HG03521 (cell line): Measurements from ENCODE around the gene PCDHB13.
"Not testable (repeated sequence)": the region's sequence is repeated elsewhere in the genome, so short reads cannot be mapped to it uniquely, and the experiment has no call there.

ENCODE experiments used
- ATAC-seq: cut with Tn5 transposase; IDR thresholded peaks from one replicate; pipeline ENCODE4 v1.9.1; 2021; ENCODE audit warnings: mild to moderate bottlenecking, moderate library complexity; ENCODE audit not compliant: unreplicated experiment

Gene PCDHB13

DNA sequence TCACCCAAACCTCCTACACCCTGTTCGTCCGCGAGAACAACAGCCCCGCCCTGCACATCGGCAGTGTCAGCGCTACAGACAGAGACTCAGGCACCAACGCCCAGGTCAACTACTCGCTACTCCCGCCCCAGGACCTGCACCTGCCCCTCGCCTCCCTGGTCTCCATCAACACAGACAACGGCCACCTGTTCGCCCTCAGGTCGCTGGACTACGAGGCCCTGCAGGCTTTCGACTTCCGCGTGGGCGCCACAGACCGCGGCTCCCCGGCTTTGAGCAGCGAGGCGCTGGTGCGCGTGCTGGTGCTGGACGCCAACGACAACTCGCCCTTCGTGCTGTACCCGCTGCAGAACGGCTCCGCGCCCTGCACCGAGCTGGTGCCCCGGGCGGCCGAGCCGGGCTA is 12.6 kb upstream of the PCDHB13 start:
- not testable (repeated sequence) for ATAC-seq

DNA sequence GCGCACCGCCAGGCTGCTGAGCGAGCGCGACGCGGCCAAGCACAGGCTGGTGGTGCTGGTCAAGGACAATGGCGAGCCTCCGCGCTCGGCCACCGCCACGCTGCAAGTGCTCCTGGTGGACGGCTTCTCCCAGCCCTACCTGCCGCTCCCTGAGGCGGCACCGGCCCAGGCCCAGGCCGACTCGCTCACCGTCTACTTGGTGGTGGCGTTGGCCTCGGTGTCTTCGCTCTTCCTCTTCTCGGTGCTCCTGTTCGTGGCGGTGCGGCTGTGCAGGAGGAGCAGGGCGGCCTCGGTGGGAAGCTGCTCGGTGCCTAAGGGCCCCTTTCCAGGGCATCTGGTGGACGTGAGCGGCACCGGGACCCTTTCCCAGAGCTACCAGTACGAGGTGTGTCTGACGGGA is 12.1 kb upstream of the PCDHB13 start:
- not testable (repeated sequence) for ATAC-seq

DNA sequence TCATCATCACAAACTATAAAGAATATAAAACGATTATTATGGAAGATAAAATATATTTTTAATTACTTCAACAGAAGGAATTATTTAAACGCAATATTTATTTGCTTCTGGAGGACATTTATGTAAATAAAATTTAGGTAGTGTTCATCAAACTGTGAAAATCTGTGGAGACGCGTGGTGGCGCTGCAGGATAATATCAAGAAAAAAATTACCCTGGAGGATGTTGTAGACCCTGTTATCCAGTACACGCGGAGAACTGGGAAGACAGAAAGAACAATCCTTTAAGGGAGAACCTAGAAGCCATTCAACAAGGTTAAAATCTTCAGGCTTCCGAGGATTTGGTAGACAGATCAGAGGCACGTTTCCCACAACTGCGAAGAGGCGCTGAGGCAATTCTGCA is 5.2 kb upstream of the PCDHB13 start, which contains the start of gene PCDHB12:
Gene PCDHB12, plus strand, starts transcription at position 242 of the 400 bp plus-strand sequence. CDS start 189 bp downstream, outside the sequence.
- no peak for ATAC-seq

DNA sequence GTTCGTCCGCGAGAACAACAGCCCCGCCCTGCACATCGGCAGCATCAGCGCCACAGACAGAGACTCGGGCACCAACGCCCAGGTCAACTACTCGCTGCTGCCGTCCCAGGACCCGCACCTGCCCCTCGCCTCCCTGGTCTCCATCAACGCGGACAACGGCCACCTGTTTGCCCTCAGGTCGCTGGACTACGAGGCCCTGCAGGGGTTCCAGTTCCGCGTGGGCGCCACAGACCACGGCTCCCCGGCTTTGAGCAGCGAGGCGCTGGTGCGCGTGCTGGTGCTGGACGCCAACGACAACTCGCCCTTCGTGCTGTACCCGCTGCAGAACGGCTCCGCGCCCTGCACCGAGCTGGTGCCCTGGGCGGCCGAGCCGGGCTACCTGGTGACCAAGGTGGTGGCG is 3.4 kb upstream of the PCDHB13 start:
- not testable (repeated sequence) for ATAC-seq

DNA sequence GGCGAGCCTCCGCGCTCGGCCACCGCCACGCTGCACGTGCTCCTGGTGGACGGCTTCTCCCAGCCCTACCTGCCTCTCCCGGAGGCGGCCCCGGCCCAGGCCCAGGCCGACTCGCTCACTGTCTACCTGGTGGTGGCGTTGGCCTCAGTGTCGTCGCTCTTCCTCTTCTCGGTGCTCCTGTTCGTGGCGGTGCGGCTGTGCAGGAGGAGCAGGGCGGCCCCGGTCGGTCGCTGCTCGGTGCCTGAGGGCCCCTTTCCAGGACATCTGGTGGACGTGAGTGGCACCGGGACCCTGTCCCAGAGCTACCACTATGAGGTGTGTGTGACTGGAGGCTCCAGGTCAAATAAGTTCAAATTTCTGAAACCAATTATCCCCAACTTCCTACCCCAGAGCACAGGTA is 2.9 kb upstream of the PCDHB13 start:
- not testable (repeated sequence) for ATAC-seq

DNA sequence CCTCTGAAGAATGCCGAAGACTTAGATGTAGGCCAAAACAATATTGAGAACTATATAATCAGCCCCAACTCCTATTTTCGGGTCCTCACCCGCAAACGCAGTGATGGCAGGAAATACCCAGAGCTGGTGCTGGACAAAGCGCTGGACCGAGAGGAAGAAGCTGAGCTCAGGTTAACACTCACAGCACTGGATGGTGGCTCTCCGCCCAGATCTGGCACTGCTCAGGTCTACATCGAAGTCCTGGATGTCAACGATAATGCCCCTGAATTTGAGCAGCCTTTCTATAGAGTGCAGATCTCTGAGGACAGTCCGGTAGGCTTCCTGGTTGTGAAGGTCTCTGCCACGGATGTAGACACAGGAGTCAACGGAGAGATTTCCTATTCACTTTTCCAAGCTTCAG is 864 bp downstream of the PCDHB13 start:
- ATAC-seq: not testable (repeated sequence)

- ATAC-seq: not testable (repeated sequence)
Measured at GRCh38 chr5:141215504-141215903, 1.8 kb downstream of the PCDHB13 start.

DNA sequence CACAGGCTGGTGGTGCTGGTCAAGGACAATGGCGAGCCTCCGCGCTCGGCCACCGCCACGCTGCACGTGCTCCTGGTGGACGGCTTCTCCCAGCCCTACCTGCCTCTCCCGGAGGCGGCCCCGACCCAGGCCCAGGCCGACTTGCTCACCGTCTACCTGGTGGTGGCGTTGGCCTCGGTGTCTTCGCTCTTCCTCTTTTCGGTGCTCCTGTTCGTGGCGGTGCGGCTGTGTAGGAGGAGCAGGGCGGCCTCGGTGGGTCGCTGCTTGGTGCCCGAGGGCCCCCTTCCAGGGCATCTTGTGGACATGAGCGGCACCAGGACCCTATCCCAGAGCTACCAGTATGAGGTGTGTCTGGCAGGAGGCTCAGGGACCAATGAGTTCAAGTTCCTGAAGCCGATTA is 2.3 kb downstream of the PCDHB13 start:
- ATAC-seq: not testable (repeated sequence)

DNA sequence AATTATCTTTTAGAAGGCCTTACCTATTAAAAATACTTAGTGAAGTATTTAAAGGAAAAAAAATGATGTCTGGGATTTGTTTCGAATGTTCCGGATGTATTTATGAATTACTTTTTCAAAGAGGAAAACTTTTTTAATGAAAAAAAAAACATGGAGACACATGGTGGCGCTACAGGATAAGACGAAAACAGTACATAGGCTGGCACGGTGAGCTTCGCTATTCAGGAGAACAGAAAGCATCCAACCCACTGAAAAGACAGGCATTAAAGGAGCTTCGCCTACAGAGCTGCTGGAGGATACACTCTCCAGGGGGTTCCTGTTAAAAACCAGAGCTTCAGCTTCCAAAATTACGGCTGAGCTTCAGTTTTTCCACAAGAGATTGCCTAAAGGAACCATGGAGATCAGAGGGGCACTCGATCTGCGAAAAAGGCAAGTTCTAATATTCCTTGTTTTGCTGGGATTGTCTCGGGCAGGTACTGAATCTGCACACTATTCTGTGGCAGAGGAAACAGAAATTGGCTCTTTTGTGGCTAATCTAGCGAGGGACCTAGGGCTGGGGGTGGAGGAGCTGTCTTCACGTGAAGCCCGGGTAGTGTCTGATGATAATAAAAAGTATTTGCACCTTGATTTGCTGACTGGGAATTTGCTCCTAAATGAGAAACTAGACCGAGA is 9.5 kb downstream of the PCDHB13 start, which contains the start of gene PCDHB14:
Gene PCDHB14, plus strand, starts transcription at position 232 of the 672 bp plus-strand sequence. Its CDS starts 163 bp downstream, at position 395.
- no peak for ATAC-seq

GRCh38 chr5:141224844-141225243 is 11.1 kb downstream of the PCDHB13 start:
- ATAC-seq: not testable (repeated sequence)

DNA sequence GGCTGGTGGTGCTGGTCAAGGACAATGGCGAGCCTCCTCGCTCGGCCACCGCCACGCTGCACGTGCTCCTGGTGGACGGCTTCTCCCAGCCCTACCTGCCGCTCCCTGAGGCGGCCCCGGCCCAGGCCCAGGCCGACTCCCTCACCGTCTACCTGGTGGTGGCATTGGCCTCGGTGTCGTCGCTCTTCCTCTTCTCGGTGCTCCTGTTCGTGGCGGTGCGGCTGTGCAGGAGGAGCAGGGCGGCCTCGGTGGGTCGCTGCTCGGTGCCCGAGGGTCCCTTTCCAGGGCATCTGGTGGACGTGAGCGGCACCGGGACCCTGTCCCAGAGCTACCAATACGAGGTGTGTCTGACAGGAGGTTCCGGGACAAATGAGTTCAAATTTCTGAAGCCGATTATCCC is 11.7 kb downstream of the PCDHB13 start:
- not testable (repeated sequence) for ATAC-seq

DNA sequence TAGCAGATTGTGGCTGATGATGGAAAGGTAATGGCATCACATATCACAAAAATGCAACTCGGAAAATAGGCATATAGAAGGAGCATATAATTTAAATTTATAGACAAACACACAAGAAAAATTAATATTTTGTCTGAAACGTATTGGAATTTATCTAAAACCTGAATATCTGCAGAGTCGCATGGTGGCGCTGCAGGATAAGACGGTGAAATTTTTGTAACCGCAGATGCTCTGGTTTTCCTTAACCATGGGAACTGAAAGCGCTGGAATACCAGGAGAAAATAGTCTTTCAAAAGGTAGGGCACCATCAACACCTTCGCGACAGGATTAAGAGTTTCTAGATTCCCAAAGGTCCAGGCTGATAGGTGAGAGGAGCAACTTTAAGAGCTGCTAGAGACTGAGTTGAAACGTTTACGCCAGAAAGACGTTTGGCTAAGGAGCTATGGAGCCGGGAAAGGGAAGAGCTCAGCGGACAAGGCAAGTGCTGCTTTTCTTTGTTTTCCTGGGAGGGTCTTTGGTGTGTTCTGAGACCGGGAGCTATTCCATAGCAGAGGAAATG is 20.5 kb downstream of the PCDHB13 start:
- no peak for ATAC-seq

DNA sequence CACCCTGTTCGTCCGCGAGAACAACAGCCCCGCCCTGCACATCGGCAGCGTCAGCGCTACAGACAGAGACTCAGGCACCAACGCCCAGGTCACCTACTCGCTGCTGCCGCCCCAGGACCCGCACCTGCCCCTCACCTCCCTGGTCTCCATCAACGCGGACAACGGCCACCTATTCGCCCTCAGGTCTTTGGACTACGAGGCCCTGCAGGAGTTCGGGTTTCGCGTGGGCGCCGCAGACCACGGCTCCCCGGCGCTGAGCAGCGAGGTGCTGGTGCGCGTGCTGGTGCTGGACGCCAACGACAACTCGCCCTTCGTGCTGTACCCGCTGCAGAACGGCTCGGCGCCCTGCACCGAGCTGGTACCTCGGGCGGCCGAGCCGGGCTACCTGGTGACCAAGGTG is 22.2 kb downstream of the PCDHB13 start:
- not testable (repeated sequence) for ATAC-seq

DNA sequence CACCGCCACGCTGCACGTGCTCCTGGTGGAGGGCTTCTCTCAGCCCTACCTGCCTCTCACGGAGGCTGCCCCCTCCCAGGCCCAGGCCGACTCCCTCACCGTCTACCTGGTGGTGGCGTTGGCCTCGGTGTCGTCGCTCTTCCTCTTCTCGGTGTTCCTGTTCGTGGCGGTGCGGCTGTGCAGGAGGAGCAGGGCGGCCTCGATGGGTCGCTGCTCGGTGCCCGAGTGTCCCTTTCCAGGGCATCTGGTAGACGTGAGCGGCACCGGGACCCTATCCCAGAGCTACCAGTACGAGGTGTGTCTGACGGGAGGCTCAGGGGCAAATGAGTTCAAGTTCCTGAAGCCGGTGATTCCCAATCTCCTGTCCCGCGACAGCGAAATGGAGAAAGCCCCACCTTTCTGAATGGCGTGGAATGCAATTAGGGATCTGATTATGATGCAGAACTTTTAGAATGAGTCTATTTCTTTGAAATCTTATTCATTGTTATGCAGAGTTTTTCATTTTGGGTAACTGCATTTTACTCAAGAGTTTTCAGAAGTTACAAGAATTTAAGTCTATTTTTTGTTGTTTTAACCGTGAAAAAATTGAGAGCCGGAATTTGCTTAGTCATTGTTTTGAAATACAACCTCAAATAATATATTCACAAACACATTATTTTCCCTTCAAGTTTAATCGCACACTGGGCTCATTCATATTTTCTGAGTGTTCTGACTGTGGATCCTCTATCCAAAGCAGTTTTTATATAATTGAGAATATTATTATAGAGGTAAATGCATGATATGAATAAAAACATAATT is 23.0 kb downstream of the PCDHB13 start:
- ATAC-seq: no peak

- no peak for ATAC-seq
Measured at GRCh38 chr5:141241496-141241895, 27.8 kb downstream of the PCDHB13 start.

- no peak for ATAC-seq
Measured at GRCh38 chr5:141245250-141245717, 31.6 kb downstream of the PCDHB13 start, which contains the start of gene PCDHB15. TSS of gene PCDHB15 (plus strand) at chr5:141245395. CDS start at chr5:141245579, 184 bp downstream.

DNA sequence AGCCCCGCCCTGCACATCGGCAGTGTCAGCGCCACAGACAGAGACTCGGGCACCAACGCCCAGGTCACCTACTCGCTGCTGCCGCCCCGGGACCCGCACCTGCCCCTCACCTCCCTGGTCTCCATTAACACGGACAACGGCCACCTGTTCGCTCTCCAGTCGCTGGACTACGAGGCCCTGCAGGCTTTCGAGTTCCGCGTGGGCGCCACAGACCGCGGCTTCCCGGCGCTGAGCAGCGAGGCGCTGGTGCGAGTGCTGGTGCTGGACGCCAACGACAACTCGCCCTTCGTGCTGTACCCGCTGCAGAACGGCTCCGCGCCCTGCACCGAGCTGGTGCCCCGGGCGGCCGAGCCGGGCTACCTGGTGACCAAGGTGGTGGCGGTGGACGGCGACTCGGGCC is 33.3 kb downstream of the PCDHB13 start:
- not testable (repeated sequence) for ATAC-seq

DNA sequence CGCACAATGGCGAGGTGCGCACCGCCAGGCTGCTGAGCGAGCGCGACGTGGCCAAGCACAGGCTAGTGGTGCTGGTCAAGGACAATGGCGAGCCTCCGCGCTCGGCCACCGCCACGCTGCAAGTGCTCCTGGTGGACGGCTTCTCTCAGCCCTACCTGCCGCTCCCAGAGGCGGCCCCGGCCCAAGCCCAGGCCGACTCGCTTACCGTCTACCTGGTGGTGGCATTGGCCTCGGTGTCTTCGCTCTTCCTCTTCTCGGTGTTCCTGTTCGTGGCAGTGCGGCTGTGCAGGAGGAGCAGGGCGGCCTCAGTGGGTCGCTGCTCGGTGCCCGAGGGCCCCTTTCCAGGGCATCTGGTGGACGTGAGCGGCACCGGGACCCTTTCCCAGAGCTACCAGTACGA is 33.7 kb downstream of the PCDHB13 start:
- not testable (repeated sequence) for ATAC-seq

DNA sequence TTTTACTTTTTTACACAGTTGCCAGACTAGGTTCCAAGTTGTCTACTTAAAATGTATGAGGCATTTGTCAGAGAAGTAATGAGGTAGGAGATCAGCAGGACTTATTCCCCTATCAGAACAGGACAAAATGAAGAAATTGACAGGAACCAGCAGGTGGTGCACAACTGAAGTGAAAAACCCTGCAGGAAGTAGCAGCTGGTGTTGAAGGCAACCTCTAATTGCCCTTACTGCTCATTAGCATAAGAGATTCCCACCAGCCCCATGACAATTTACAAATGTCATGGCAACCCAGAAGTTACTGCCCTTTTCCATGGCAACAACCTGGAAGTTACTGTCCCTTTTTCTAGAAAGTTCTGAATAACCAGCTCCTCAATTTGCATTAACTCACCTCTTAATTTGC is 36.9 kb downstream of the PCDHB13 start:
- ATAC-seq: no peak

DNA sequence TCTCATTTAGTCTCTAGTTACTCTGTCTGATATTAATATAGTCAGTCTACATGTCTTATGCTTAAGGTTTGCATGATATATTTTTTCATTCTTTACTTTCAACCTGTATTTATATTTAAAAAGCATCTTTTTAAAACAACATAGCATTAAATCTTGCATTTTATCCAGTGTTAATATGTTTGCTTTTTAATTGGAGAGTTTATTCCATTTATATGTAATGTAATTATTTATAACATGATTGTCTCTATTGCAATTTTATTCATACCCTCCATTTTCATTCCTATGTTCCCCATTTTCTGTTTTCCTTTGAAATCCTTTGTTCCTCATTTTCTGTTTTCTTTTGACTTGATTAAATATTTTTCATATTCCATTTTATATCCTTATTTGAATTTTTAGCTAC is 44.7 kb downstream of the PCDHB13 start:
- ATAC-seq: no peak

- no peak for ATAC-seq
Measured at GRCh38 chr5:141258948-141259347, 45.2 kb downstream of the PCDHB13 start.
